Adrenal gland (tissue), 12 donors: Measurements from ENCODE around the gene APOL2. TPM values are rescaled to one million over a fixed set of nuclear protein-coding genes. Genes with fewer than 3 reads are reported as not detected.

Experiments used
- DNase-seq, 7 donors: peaks; one replicate each; pipeline ENCODE4 v3.0.0-alpha.2; 2019 to 2020
- H3K27ac ChIP-seq, 5 donors: fragments of 200-600 bp; sonication (generic) in 4 of 5; 1 replicate in 3 of 5; 2 replicates in 2 of 5; pipeline versions ENCODE4 v1.5.1 to v1.8.0; 2016 to 2020; ENCODE audit warnings: mild to moderate bottlenecking in 1 of 5
- H3K27me3 ChIP-seq: fragments of 200-600 bp; 2 replicates; pipeline ENCODE4 v1.8.0; 2021
- H3K36me3 ChIP-seq, 2 donors: fragments of 200-600 bp; replicated peaks in 1 of 2; 1 replicate in 1 of 2; 2 replicates in 1 of 2; pipeline versions ENCODE4 v1.5.1 to v1.8.0; 2018 to 2022
- H3K4me1 ChIP-seq, 2 donors: fragments of 200-600 bp; replicated peaks in 1 of 2; 1 replicate in 1 of 2; 2 replicates in 1 of 2; pipeline versions ENCODE4 v1.5.1 to v1.8.0; 2018 to 2021
- H3K4me3 ChIP-seq, 4 donors: fragments of 200-600 bp; sonication (generic) in 3 of 4; one replicate each; pipeline ENCODE4 v1.5.1; 2016 to 2018
- H3K9me3 ChIP-seq, 3 donors: fragments of 200-600 bp; sonication (generic) in 1 of 3; replicated peaks in 1 of 3; 1 replicate in 2 of 3; 2 replicates in 1 of 3; pipeline versions ENCODE4 v1.5.1 to v1.8.0; 2016 to 2021
- CTCF ChIP-seq, 6 experiments: fragments of 450-650 bp in 4 of 6; fragments of 200-600 bp in 2 of 6; sonication (generic) in 1 of 6; IDR thresholded peaks; 1 replicate in 5 of 6; 2 replicates in 1 of 6; pipeline versions ENCODE4 v1.5.1 to v1.8.0; 2016 to 2021; ENCODE audit warnings: antibody characterized with exemption in 6 of 6, mild to moderate bottlenecking in 2 of 6, moderate library complexity in 1 of 6
- POLR2A ChIP-seq, 2 donors: fragments of 450-650 bp; IDR thresholded peaks; one replicate each; pipeline ENCODE4 v1.6.1; 2017; ENCODE audit warnings: antibody characterized with exemption in 2 of 2, mild to moderate bottlenecking in 2 of 2, moderate library complexity in 1 of 2
- WGBS, 4 donors: extraction: QIAGEN DNeasy Blood & Tissue Kit in 2 of 4; methylation state at CpG; one replicate each; pipeline versions ENCODE4 v1.1.5 to v1.1.7; 2013 to 2017; 5-methylcytosine and 5-hydroxymethylcytosine counted together
- intact Hi-C, 2 donors: fragments of 100-400 bp; cut with DNase I; formaldehyde crosslinking; loops; one replicate each; pipeline versions ENCODE4 v1.14.1 to v1.15.0; 2022 to 2023
- polyA plus RNA-seq, 3 donors: library from polyadenylated mRNA; stranded (reverse); fragments of 200-250 nt in 2 of 3; fragments of 350-450 nt in 1 of 3; fragmentation: Illumina TruSeq in 1 of 3; extraction: RNeasy Lipid Tissue Mini Kit (QIAGEN cat#74804) in 1 of 3; gene quantifications; one replicate each; pipeline ENCODE4 v1.2.3, GENCODE V29; 2013 to 2014
- total RNA-seq, 9 donors: library from RNA; depleted of rRNA in 4 of 9; stranded (reverse); fragments of >200 nt in 4 of 9; fragments of 120-200 nt in 1 of 9; fragmentation: NEBNext Ultra II Directional in 1 of 9; extraction: Animal tissue kit (Norgen Biotek cat#: 25700) in 1 of 9; gene quantifications; one replicate each; pipeline versions ENCODE4 v1.1.0 to v1.2.4, GENCODE V29; 2013 to 2023
- donor health status: healthy with polysubstance abuse.
- donor health status: Bipolar disorder and iron deficiency.
- donor health status: DM: yes; HTN: yes; CAD: no.
- donor health status: DM: no; HTN: no; CAD: no.
- donor health status: DM: no; HTN: no; CAD: no.
- donor health status: DM: yes; HTN: yes; CAD: no.

The APOL2 gene
- total and polyA plus RNA-seq, 12 donors = 16.1 to 73.8 (median 40.0) TPM

GRCh38 chr22:36286096-36286957 is 47.0 kb upstream of the APOL2 start:
- TF ChIP-seq CTCF (IDR thresholded peaks at IDR 0.05) (peak; percentile 85 to 94 (median 90)), POLR2A (IDR thresholded peaks at IDR 0.05) (no peak)
- 25 to 52% (median 38%) methylated on average over 12 to 28 of the region's 28 CpGs for WGBS, 4 donors
- Histone ChIP-seq H3K27me3 (no peaks in the 10 kb centered on the region), H3K4me1 (peaks cover 12 to 19% of the 10 kb centered on the region in 2 donors), H3K27ac (peak overlapping the region in 4 of 5 donors; percentile 52 to 87 (median 68)), H3K36me3 (peaks cover 0 to 87% of the 10 kb centered on the region in 2 donors), H3K4me3 (no peak overlapping the region), H3K9me3 (no peaks in the 10 kb centered on the region)
- intact Hi-C loops = loop anchor here in 1 of 2 donors (10.0 kb wide), 1 partner anchor 92 kb away; no protein-coding TSS in a partner anchor
- peak; percentile 81 to 93 (median 86) for DNase-seq

GRCh38 chr22:36285545-36285944 is 46.2 kb upstream of the APOL2 start:
- Histone ChIP-seq H3K36me3 (peaks cover 0 to 92% of the 10 kb centered on the region in 2 donors), H3K27me3 (no peaks in the 10 kb centered on the region), H3K4me1 (peaks cover 12 to 19% of the 10 kb centered on the region in 2 donors), H3K9me3 (no peaks in the 10 kb centered on the region), H3K27ac (peak overlapping the region in 4 of 5 donors; percentile 52 to 87 (median 68)), H3K4me3 (no peak overlapping the region)
- no peak for TF ChIP-seq POLR2A (IDR thresholded peaks at IDR 0.05)
- TF ChIP-seq CTCF (IDR thresholded peaks at IDR 0.05) = peak in 1 of 6 experiments; percentile 2
- WGBS, 4 donors = 48 to 75% (median 67%) methylated on average over 9 to 21 of the region's 21 CpGs
- DNase-seq = peak; percentile 37 to 75 (median 70)
- intact Hi-C loops = loop anchor here in 1 of 2 donors (10.0 kb wide), 1 partner anchor 91 kb away; no protein-coding TSS in a partner anchor

GRCh38 chr22:36285017-36285416 is 45.7 kb upstream of the APOL2 start:
- TF ChIP-seq POLR2A (IDR thresholded peaks at IDR 0.05) (no peak), CTCF (IDR thresholded peaks at IDR 0.05) (no peak)
- H3K27ac ChIP-seq = peak overlapping the region in 4 of 5 donors; percentile 52 to 87 (median 68)
- intact Hi-C loops = loop anchor here in 1 of 2 donors (10.0 kb wide), 1 partner anchor 90 kb away; no protein-coding TSS in a partner anchor
- DNase-seq = peak in 5 of 7 donors; percentile 23 to 58 (median 46)
- H3K4me3 ChIP-seq = no peak overlapping the region
- no peaks in the 10 kb centered on the region for H3K9me3 ChIP-seq
- peaks cover 0 to 92% of the 10 kb centered on the region in 2 donors for H3K36me3 ChIP-seq
- H3K4me1 ChIP-seq = peaks cover 12 to 19% of the 10 kb centered on the region in 2 donors
- H3K27me3 ChIP-seq = no peaks in the 10 kb centered on the region
- WGBS, 4 donors = 29 to 68% (median 49%) methylated on average over 7 to 12 of the region's 12 CpGs

GRCh38 chr22:36284171-36284571 is 44.8 kb upstream of the APOL2 start:
- DNase-seq = peak in 1 of 7 donors; percentile 25
- H3K4me1 ChIP-seq = peaks cover 12 to 19% of the 10 kb centered on the region in 2 donors
- no peaks in the 10 kb centered on the region for H3K9me3 ChIP-seq
- H3K4me3 ChIP-seq = no peak overlapping the region
- peaks cover 0 to 84% of the 10 kb centered on the region in 2 donors for H3K36me3 ChIP-seq
- 91 to 97% (median 91%) methylated on average over 11 to 24 of the region's 24 CpGs for WGBS, 4 donors
- no peak for TF ChIP-seq POLR2A (IDR thresholded peaks at IDR 0.05)
- no peak for TF ChIP-seq CTCF (IDR thresholded peaks at IDR 0.05)
- no peaks in the 10 kb centered on the region for H3K27me3 ChIP-seq
- intact Hi-C loops = loop anchor here in 1 of 2 donors (10.0 kb wide), 1 partner anchor 89 kb away; no protein-coding TSS in a partner anchor
- no peak overlapping the region for H3K27ac ChIP-seq
